IPS-11a (cell line): Measurements from ENCODE around the gene PDE3A.

Experiments used
- H3K4me3 ChIP-seq: one replicate; pipeline ENCODE4 v1.5.1; 2013; ENCODE audit warnings: low read depth, low read length, control low read depth

Gene PDE3A

GRCh38 chr12:20681334-20681733 is 313.0 kb downstream of the PDE3A start:
- no peak overlapping the region for H3K4me3 ChIP-seq

DNA sequence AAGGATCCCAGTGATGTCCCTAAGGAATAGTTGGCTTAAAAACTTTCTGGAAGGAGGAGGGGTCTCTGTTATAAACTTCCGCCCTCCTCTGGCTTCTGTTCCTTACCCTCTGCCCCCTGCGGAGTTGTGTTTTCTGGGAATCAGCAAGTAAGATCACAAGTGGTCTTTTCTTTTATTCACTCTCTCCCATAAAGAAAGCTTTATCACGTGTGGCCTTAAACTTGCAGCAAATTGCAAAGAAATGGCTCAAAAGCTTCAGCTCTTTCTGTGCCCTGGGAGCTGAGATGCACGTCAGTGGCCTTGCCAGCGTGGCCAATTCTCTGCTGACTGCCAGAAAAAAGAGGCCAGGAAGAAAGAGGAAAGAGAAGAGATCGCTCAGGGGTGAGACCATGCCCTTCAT is 326.9 kb downstream of the PDE3A start, which contains the start of gene SLCO1C1:
Gene SLCO1C1 (plus strand): TSS at position 101 of the 400 bp plus-strand sequence. CDS start 4,245 bp downstream, outside the sequence.
- no peak within 1 kb of the TSS for H3K4me3 ChIP-seq

DNA sequence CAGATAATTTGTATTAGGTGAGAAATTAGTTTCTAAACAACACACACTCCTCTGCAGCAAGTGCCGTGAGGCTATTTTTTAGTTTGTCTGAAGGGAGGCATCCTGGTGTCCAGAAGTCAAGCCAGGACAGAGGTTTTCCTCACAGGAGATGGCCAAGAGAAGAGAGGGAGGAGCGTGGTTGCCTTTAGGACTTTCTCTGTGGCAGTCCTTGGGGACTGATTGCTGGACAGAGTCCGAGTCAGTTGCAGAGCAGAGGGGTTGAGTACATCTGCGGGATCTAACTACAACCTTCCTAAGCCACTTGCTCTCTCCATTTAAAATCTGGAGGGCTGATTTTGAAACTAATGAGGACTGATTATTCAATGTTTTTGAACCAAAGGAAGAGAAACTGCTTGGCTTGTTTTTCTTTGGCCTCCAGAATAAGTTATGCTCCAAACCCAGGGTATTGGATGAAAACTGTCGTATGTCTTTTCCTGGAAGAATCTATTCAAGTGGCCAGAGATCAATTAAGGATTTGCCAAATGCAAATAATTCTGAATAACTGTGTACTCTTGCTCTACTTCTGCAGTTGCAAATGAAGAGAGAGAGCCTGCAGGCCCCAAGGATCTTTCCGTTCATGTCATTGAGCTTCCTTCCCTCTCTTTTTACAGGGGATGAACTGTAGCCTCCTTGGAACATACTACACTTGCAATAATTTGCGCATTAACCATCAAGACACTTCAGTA is 328.0 kb downstream of the PDE3A start:
- no peak overlapping the region for H3K4me3 ChIP-seq

DNA sequence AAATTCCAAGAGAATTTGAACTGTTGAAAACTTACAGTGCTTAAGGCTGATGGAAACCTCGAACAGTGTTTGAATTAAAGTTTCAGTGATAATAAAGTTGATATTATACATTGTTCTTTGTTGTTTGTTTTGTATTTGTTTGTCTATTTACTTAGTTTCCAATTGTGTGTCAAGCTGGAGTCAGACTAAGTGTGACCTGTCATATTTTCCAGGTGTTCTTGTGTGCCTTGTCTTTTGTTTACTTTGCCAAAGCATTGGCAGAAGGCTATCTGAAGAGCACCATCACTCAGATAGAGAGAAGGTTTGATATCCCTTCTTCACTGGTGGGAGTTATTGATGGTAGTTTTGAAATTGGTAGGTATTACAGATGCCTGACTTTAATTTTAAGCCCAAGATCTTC is 332.8 kb downstream of the PDE3A start:
- no peak overlapping the region for H3K4me3 ChIP-seq

DNA sequence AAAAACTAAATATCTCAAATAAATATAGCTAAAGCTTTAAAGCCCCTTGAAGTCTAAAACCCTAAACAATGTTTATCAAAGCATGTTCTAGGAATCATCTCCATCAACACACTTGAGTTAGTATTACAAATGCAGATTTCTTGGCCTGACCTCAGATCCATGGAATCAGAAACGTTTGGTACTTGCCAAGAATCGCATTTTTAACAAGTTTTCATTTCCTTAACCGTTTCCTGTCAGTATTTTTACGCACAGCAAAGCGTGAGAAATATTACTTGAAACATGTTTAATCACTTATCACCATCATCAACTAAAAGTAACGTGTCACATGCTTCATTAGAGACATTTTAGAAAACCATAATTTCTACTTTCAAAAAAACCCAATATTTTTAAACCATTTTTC is 336.5 kb downstream of the PDE3A start:
- H3K4me3 ChIP-seq: no peak overlapping the region

- H3K4me3 ChIP-seq: no peak overlapping the region
Measured at GRCh38 chr12:20711846-20712245, 343.5 kb downstream of the PDE3A start.

DNA sequence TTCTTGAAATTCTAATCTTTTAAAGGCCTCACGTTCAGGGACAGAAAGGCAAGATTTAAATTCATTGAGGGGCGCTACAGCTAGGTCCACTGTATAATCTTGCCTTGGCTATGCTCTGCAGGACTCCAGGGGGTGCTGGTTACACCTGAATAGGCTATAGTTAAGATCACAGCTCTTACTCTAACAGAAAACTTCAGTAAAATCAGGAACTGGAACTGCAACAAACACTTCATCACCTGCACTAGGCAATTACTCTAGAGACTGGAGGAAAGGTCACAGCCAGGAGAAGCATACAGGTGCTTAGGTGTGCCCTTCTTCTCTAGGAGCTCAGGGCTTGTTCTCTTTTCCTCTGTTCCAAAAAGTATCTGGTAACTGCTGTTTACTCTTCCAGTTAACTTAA is 347.7 kb downstream of the PDE3A start:
- H3K4me3 ChIP-seq: no peak overlapping the region

- no peak overlapping the region for H3K4me3 ChIP-seq
Measured at GRCh38 chr12:20716985-20717384, 348.6 kb downstream of the PDE3A start.

DNA sequence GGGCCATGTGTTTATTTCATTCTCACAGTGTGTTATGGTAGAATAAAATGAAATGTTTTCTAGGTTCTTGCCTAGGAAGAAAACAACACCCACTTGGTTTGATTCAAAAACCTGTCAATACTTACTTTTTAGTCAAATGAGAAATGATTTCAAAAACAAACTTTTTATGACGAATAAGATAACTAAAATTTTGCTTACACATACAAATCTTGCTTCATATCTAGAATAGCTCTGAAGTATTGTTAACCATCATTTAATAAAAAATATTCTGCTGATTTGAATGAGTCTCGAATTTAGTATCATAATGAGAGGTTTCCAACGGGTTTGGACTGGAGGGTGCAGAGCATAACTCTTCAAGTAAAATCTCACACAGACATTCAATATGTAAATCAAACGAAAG is 350.0 kb downstream of the PDE3A start:
- no peak overlapping the region for H3K4me3 ChIP-seq

GRCh38 chr12:20722142-20722541 is 353.8 kb downstream of the PDE3A start:
- no peak overlapping the region for H3K4me3 ChIP-seq

DNA sequence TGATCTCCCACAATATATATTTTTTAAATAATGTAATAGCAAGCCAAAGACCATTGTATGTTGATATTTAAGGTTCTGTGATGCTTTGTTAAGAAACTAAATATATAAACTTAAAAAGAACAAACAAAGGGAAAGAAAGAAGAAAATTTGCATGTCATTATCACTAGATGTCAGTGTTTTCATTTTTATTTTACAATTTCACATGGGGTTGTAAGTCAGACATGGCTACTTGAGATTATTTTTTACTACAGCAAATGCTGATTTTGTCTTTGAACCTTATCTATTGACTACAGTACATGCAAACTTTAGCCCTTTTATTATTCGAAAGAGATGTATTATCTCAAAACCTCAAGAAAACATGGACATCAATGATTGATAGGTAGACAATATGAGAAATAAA is 362.9 kb downstream of the PDE3A start:
- H3K4me3 ChIP-seq: no peak overlapping the region
